SK-N-SH (cell line): ENCODE data around the gene USP36. TPM values are rescaled to one million over a fixed set of nuclear protein-coding genes. Genes with fewer than 3 reads are reported as not detected.

Experiments
- CTCF ChIA-PET: fragments of 300-600, 350-600 bp; formaldehyde crosslinking; extraction: SDS; loops from one replicate; lab custom pipeline; 2021; lab: Yijun Ruan, JAX
- POLR2A ChIA-PET: fragments of 350-600 bp; sonication (Branson Sonifier 250); formaldehyde crosslinking; extraction: SDS; loops from one replicate; lab custom pipeline; 2020; ENCODE audit warnings: antibody characterized with exemption, inconsistent platforms; lab: Yijun Ruan, JAX
- DNase-seq: peaks from one replicate; pipeline ENCODE4 v3.0.0; 2012
- H2AFZ ChIP-seq: fragments of 200-600 bp; sonication (generic); 2 replicates; pipeline ENCODE4 v1.8.1; 2016; ENCODE audit warnings: antibody characterized with exemption, mild to moderate bottlenecking, low read depth
- H3F3A ChIP-seq: fragments of 200-600 bp; sonication (generic); replicated peaks from 2 replicates; pipeline ENCODE3; 2016; ENCODE audit warnings: antibody characterized with exemption, mild to moderate bottlenecking; ENCODE audit not compliant: insufficient read depth
- H3K27ac ChIP-seq, 2 experiments: fragments of 200-500 bp in 1 of 2; fragments of 200-600 bp in 1 of 2; sonication (Bioruptor generic) in 1 of 2; sonication (generic), shearing (Covaris generic) in 1 of 2; 2 replicates each; pipeline versions ENCODE4 v1.5.1 to v1.6.1; 2014 to 2016; ENCODE audit warnings: low read depth in 2 of 2, inconsistent platforms in 1 of 2, low read length in 1 of 2, mild to moderate bottlenecking in 1 of 2, mixed read lengths in 1 of 2
- H3K27me3 ChIP-seq: fragments of 200-600 bp; sonication (generic), shearing (Covaris generic); 2 replicates; pipeline ENCODE4 v1.6.1; 2016; ENCODE audit warnings: mixed run types; ENCODE audit not compliant: insufficient read depth
- H3K36me3 ChIP-seq, 2 experiments: fragments of 200-500 bp in 1 of 2; fragments of 200-600 bp in 1 of 2; sonication (Bioruptor generic) in 1 of 2; sonication (generic) in 1 of 2; replicated peaks in 1 of 2; 2 replicates each; pipeline versions ENCODE3 to v1.5.1; 2014 to 2016; ENCODE audit warnings: low read length in 1 of 2, mild to moderate bottlenecking in 1 of 2; ENCODE audit not compliant: insufficient read depth in 2 of 2, control insufficient read depth in 1 of 2
- H3K4me1 ChIP-seq, 2 experiments: fragments of 200-500 bp in 1 of 2; fragments of 200-600 bp in 1 of 2; sonication (Bioruptor generic) in 1 of 2; sonication (generic), shearing (Covaris generic) in 1 of 2; 2 replicates each; pipeline versions ENCODE4 v1.5.1 to v1.6.1; 2014 to 2016; ENCODE audit warnings: low read depth in 1 of 2, low read length in 1 of 2, mixed run types in 1 of 2; ENCODE audit not compliant: insufficient read depth in 2 of 2, control insufficient read depth in 1 of 2
- H3K4me2 ChIP-seq: fragments of 200-600 bp; sonication (generic), shearing (Covaris generic); 2 replicates; pipeline ENCODE4 v1.6.1; 2017; ENCODE audit warnings: mixed run types
- H3K4me3 ChIP-seq, 2 experiments: fragments of 200-500 bp in 1 of 2; fragments of 200-600 bp in 1 of 2; sonication (Bioruptor generic) in 1 of 2; sonication (generic), shearing (Covaris generic) in 1 of 2; 2 replicates each; pipeline versions ENCODE4 v1.5.1 to v1.8.1; 2014 to 2016; ENCODE audit warnings: low read depth in 2 of 2, inconsistent platforms in 1 of 2, low read length in 1 of 2, mild to moderate bottlenecking in 1 of 2, mixed read lengths in 1 of 2, moderate library complexity in 1 of 2
- H3K79me2 ChIP-seq: fragments of 200-600 bp; sonication (generic); 2 replicates; pipeline ENCODE4 v1.8.1; 2017; ENCODE audit warnings: mild to moderate bottlenecking; ENCODE audit not compliant: insufficient read depth
- H3K9ac ChIP-seq: fragments of 200-600 bp; sonication (generic); 2 replicates; pipeline ENCODE4 v1.6.1; 2017; ENCODE audit warnings: mixed run types
- H3K9me2 ChIP-seq: fragments of 200-600 bp; sonication (generic); 2 replicates; pipeline ENCODE4 v1.6.1; 2017; ENCODE audit warnings: mixed run types
- H3K9me3 ChIP-seq: fragments of 200-600 bp; sonication (generic); 2 replicates; pipeline ENCODE4 v1.6.1; 2017; ENCODE audit warnings: mixed run types, mild to moderate bottlenecking, moderate library complexity
- H4K20me1 ChIP-seq: fragments of 200-600 bp; sonication (generic); 2 replicates; pipeline ENCODE4 v1.6.1; 2017; ENCODE audit warnings: mild to moderate bottlenecking, mixed run types; ENCODE audit not compliant: insufficient read depth
- CHD2 ChIP-seq: fragments of 150-350 bp; IDR thresholded peaks from 2 replicates; pipeline ENCODE4 v1.6.1; 2018; ENCODE audit warnings: low read length; ENCODE audit not compliant: partially characterized antibody
- ELF1 ChIP-seq: IDR thresholded peaks from 2 replicates; pipeline ENCODE4 v1.4.0; 2012
- EZH2phosphoT487 ChIP-seq: fragments of 200-600 bp; sonication (generic); IDR thresholded peaks from 2 replicates; pipeline ENCODE4 v1.6.1; 2017; ENCODE audit warnings: low read depth, mixed run types, mild to moderate bottlenecking, antibody characterized with exemption, moderate library complexity, borderline replicate concordance
- FOSL2 ChIP-seq: IDR thresholded peaks from 2 replicates; pipeline ENCODE4 v1.4.0; 2012; ENCODE audit warnings: low read depth, mild to moderate bottlenecking, moderate library complexity, borderline replicate concordance
- GABPA ChIP-seq: IDR thresholded peaks from 2 replicates; pipeline ENCODE4 v1.4.0; 2012; ENCODE audit warnings: low read depth, mild to moderate bottlenecking
- GATA2 ChIP-seq: sonication (generic); formaldehyde crosslinking; IDR thresholded peaks from 2 replicates; pipeline ENCODE4 v1.5.0; 2020; ENCODE audit warnings: mild to moderate bottlenecking, missing genetic modification reagents
- IRF3 ChIP-seq: fragments of 150-350 bp; IDR thresholded peaks from 2 replicates; pipeline ENCODE4 v1.6.1; 2016; ENCODE audit warnings: mild to moderate bottlenecking, low read depth, low read length
- JUND ChIP-seq: IDR thresholded peaks from 2 replicates; pipeline ENCODE4 v1.4.0; 2012
- MAX ChIP-seq: IDR thresholded peaks from 2 replicates; pipeline ENCODE4 v1.4.0; 2012; ENCODE audit warnings: low read depth
- MEF2A ChIP-seq: IDR thresholded peaks from 2 replicates; pipeline ENCODE4 v1.4.0; 2012; ENCODE audit warnings: low read depth, borderline replicate concordance
- MXI1 ChIP-seq: IDR thresholded peaks from 2 replicates; pipeline ENCODE4 v1.6.1; 2012; ENCODE audit warnings: mild to moderate bottlenecking, low read depth, low read length, improper control_type of control experiment
- RCOR1 ChIP-seq: fragments of 150-350 bp; IDR thresholded peaks from 2 replicates; pipeline ENCODE4 v1.6.1; 2017; ENCODE audit warnings: antibody characterized with exemption, low read length
- SIN3A ChIP-seq: IDR thresholded peaks from 2 replicates; pipeline ENCODE4 v1.6.1; 2012; ENCODE audit warnings: low read depth, mild to moderate bottlenecking, low read length, moderate library complexity, borderline replicate concordance
- TEAD4 ChIP-seq: IDR thresholded peaks from 2 replicates; pipeline ENCODE4 v1.4.0; 2012; ENCODE audit warnings: mild to moderate bottlenecking, borderline replicate concordance; ENCODE audit not compliant: insufficient read depth
- USF2 ChIP-seq: fragments of 150-350 bp; IDR thresholded peaks from 2 replicates; pipeline ENCODE4 v1.6.1; 2017; ENCODE audit warnings: antibody characterized with exemption, low read length, low read depth, borderline replicate concordance
- YY1 ChIP-seq: IDR thresholded peaks from 2 replicates; pipeline ENCODE4 v1.4.0; 2012; ENCODE audit warnings: low read depth, mild to moderate bottlenecking
- ZBTB33 ChIP-seq: IDR thresholded peaks from 2 replicates; pipeline ENCODE4 v1.4.0; 2012; ENCODE audit warnings: low read depth, borderline replicate concordance
- WGBS: methylation state at CpG from one replicate; pipeline ENCODE4 v1.1.6; 2017; ENCODE audit warnings: low lambda C conversion rate; 5-methylcytosine and 5-hydroxymethylcytosine counted together
- polyA plus RNA-seq, 3 experiments: library from polyadenylated mRNA; depleted of rRNA; stranded (reverse); fragments of >200 nt; gene quantifications; 2 replicates each; pipeline ENCODE4 v1.2.3, GENCODE V29; 2012
- TF ChIP-seq, protein P1 (sequence below): IDR thresholded peaks from 2 replicates; pipeline ENCODE4 v1.6.1; 2012; ENCODE audit warnings: mild to moderate bottlenecking, low read depth, low read length, moderate library complexity
- TF ChIP-seq, protein P2 (sequence below): IDR thresholded peaks from 2 replicates; pipeline ENCODE4; 2012

USP36 gene
- polyA plus RNA-seq, 1 of the 3 experiments (the other 2 are of a cell fraction): 34.6 TPM

DNA sequence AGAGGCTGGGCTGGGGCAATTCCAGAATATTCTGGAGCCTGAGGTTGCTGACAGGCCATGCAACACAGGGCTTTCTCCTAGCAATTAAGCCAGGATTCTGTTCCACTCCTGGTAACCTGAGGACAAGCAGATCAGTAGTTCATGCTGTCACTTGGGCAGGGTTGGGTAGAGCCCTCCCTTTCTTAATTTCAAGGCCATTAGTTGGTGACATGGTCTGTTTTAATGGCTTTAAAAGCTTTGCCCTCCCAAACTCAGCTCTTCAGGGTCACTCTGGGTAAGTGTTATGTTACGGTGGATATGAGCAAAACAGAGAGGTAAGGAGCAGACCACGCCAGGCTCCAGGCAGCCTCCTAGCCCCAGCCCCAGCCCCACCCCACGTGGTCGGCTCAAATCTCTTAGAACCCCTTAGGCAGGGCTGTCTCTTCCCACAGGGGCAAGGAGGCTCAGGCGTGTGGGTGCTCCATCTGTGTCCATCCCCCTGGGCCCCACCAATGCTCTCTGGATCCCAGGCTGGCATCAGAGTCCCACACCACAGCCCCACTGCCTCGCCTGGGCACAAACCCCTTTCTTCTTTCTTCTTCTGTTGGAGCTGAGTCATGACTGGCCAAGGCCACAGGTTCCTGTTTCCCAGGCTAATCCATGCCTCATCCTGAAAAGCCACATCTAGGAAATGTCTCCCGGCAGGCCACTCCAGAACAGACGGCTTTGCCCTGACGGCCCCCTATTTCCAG lies 34.9 kb upstream of the USP36 start (continued):
- TF ChIP-seq ZBTB33: no peak
- no peak for TF ChIP-seq EZH2phosphoT487
- TF ChIP-seq IRF3: no peak
- no peak for TF ChIP-seq SIN3A
- TF ChIP-seq GATA2: no peak
- TF ChIP-seq YY1: no peak
- peak; percentile 45; the same call in 1 of the 2 replicates for TF ChIP-seq MAX
- no peak for TF ChIP-seq ELF1
- no peak for TF ChIP-seq RCOR1
- TF ChIP-seq JUND: peak; percentile 43
- TF ChIP-seq MXI1: no peak
- TF ChIP-seq CHD2: no peak
- TF ChIP-seq USF2: no peak
- TF ChIP-seq GABPA: no peak
- TF ChIP-seq, all 33 proteins: peak for 6

GRCh38 chr17:78873519-78874340 lies 33.1 kb upstream of the USP36 start:
- POLR2A ChIA-PET: interaction anchor here (0.9 to 2.7 kb wide), 4 partner anchors 9 to 98 kb away, joined by 3 to 14 read pairs (median 4); no protein-coding TSS in a partner anchor
- Histone ChIP-seq H3F3A (peaks cover 19% of the 10 kb centered on the region), H3K9ac (no peak overlapping the region), H3K9me3 (no peaks in the 10 kb centered on the region), H3K4me1 (peaks cover 30 to 38% of the 10 kb centered on the region in 2 experiments; a peak in 3 of 4 replicates), H3K4me3 (no peak overlapping the region), H3K36me3 (peaks cover 13 to 46% of the 10 kb centered on the region in 2 experiments), H4K20me1 (peaks cover 4% of the 10 kb centered on the region; the same call in 1 of the 2 replicates), H2AFZ (no peak overlapping the region), H3K9me2 (no peaks in the 10 kb centered on the region), H3K79me2 (peaks cover 74% of the 10 kb centered on the region), H3K27ac (peak overlapping the region; percentile 50 to 72; a peak in 3 of 4 replicates), H3K27me3 (no peaks in the 10 kb centered on the region), H3K4me2 (peak overlapping the region; percentile 9; the same call in 1 of the 2 replicates)
- WGBS: 68% methylated on average over 19 of the region's 21 CpGs
- DNase-seq: peak; percentile 77
- CTCF ChIA-PET: interaction anchor here (0.6 to 6.3 kb wide), 14 partner anchors 8 to 575 kb away, joined by 3 to 53 read pairs (median 4); no protein-coding TSS in a partner anchor
- TF ChIP-seq, protein P1, sequence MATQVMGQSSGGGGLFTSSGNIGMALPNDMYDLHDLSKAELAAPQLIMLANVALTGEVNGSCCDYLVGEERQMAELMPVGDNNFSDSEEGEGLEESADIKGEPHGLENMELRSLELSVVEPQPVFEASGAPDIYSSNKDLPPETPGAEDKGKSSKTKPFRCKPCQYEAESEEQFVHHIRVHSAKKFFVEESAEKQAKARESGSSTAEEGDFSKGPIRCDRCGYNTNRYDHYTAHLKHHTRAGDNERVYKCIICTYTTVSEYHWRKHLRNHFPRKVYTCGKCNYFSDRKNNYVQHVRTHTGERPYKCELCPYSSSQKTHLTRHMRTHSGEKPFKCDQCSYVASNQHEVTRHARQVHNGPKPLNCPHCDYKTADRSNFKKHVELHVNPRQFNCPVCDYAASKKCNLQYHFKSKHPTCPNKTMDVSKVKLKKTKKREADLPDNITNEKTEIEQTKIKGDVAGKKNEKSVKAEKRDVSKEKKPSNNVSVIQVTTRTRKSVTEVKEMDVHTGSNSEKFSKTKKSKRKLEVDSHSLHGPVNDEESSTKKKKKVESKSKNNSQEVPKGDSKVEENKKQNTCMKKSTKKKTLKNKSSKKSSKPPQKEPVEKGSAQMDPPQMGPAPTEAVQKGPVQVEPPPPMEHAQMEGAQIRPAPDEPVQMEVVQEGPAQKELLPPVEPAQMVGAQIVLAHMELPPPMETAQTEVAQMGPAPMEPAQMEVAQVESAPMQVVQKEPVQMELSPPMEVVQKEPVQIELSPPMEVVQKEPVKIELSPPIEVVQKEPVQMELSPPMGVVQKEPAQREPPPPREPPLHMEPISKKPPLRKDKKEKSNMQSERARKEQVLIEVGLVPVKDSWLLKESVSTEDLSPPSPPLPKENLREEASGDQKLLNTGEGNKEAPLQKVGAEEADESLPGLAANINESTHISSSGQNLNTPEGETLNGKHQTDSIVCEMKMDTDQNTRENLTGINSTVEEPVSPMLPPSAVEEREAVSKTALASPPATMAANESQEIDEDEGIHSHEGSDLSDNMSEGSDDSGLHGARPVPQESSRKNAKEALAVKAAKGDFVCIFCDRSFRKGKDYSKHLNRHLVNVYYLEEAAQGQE: peak; percentile 42; the same call in 1 of the 2 replicates
- no peak for TF ChIP-seq SIN3A
- TF ChIP-seq TEAD4: peak; percentile 74; the same call in 1 of the 2 replicates
- TF ChIP-seq, protein P2, sequence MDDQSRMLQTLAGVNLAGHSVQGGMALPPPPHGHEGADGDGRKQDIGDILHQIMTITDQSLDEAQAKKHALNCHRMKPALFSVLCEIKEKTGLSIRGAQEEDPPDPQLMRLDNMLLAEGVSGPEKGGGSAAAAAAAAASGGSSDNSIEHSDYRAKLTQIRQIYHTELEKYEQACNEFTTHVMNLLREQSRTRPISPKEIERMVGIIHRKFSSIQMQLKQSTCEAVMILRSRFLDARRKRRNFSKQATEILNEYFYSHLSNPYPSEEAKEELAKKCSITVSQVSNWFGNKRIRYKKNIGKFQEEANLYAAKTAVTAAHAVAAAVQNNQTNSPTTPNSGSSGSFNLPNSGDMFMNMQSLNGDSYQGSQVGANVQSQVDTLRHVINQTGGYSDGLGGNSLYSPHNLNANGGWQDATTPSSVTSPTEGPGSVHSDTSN: peak; percentile 68; the same call in 1 of the 2 replicates
- peak; percentile 93 for TF ChIP-seq GATA2
- peak; percentile 77 for TF ChIP-seq JUND
- TF ChIP-seq FOSL2: peak; percentile 68; the same call in 1 of the 2 replicates
- peak; percentile 99 for TF ChIP-seq MEF2A
